GM12872 (cell line): ENCODE data around the gene MYADML2.

Experiments
- TF ChIP-seq, protein P1 (sequence below): IDR thresholded peaks from 3 replicates; pipeline ENCODE4 v1.5.1; 2011; ENCODE audit warnings: low read depth, mild to moderate bottlenecking, low read length, moderate library complexity; ENCODE audit not compliant: insufficient read depth

Gene MYADML2

DNA sequence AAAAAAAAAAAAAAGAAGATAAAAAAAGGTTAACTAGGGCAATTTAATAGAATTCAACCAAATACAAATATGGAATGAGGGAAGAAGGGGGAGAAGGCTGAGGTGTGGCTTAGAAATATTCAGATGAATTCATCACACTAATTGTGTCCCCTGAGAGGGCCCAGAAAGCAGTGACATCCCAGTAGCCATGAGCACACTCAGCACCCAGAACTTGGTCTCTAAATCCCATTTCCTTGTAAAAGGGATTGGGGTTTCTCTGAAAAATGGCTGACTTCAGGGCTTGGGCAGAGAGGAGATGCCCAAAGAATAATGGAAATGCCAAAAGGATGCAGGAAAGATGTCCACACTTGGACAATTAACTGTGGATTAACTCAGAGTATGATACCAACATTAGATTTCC, 26.4 kb upstream of the MYADML2 start:
- TF ChIP-seq, protein P1, sequence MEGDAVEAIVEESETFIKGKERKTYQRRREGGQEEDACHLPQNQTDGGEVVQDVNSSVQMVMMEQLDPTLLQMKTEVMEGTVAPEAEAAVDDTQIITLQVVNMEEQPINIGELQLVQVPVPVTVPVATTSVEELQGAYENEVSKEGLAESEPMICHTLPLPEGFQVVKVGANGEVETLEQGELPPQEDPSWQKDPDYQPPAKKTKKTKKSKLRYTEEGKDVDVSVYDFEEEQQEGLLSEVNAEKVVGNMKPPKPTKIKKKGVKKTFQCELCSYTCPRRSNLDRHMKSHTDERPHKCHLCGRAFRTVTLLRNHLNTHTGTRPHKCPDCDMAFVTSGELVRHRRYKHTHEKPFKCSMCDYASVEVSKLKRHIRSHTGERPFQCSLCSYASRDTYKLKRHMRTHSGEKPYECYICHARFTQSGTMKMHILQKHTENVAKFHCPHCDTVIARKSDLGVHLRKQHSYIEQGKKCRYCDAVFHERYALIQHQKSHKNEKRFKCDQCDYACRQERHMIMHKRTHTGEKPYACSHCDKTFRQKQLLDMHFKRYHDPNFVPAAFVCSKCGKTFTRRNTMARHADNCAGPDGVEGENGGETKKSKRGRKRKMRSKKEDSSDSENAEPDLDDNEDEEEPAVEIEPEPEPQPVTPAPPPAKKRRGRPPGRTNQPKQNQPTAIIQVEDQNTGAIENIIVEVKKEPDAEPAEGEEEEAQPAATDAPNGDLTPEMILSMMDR = no peak

DNA sequence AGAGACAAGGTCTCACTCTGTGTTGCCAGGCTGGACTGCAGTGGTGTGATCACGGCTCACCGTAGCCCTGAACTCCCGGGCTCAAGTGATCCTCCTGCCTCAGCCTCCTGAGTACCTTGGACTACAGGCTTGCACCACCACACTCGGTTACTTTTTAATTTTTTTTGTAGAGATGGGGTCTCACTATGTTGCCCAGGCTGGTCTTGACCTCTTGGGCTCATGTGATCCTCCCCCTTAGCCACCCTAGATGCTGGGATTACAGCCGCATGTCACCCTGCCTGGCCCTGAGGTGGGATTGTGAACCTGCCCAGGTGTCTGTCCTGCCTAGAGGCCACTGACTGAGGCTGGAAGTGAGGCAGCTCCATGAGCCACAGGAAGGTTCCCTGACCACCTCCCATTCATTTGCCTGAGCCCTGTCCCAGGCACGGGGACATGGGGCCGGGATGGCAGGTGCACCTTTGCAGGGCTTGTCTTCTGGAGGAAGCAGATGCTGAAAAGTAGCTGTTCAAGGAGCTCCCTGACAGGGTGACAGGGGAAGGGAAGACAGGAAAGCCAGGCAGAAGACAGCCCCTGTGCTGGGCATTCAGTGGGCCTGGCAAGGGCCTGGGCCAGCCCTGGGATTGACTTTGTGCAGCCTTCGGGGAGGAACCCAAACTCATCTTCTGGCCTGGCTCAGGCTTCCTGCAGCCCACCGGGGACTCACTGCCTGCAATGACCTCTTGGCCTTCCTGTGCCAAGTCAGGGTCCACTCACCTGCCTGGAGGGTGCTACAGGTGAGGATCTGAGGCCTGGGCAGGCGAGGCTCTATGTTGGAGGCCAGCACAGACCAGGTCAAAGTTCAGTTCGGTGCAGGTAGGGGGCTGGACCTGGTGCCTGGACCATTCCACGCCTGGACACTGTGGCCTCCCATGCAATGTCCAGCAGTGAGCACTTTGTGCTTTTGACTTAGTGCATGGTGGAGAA, 22.1 kb upstream of the MYADML2 start:
- TF ChIP-seq, protein P1 = no peak

DNA sequence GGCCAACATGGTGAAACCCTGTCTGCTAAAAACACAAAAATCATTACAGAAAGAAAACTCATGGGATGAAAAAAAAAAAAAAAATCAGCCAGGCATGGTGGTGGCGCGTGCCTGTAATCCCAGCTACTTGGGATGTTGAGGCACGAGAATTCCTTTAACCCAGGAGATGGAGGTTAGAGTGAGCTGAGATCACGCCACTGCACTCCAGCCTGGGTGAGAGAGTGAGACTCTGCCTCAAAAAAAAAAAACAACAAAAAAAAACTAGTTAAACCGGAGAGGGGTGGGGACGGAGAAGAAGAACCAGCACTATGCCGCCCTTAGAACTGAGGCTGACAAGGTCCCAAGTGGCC, 21.3 kb upstream of the MYADML2 start:
- TF ChIP-seq, protein P1 = no peak

DNA sequence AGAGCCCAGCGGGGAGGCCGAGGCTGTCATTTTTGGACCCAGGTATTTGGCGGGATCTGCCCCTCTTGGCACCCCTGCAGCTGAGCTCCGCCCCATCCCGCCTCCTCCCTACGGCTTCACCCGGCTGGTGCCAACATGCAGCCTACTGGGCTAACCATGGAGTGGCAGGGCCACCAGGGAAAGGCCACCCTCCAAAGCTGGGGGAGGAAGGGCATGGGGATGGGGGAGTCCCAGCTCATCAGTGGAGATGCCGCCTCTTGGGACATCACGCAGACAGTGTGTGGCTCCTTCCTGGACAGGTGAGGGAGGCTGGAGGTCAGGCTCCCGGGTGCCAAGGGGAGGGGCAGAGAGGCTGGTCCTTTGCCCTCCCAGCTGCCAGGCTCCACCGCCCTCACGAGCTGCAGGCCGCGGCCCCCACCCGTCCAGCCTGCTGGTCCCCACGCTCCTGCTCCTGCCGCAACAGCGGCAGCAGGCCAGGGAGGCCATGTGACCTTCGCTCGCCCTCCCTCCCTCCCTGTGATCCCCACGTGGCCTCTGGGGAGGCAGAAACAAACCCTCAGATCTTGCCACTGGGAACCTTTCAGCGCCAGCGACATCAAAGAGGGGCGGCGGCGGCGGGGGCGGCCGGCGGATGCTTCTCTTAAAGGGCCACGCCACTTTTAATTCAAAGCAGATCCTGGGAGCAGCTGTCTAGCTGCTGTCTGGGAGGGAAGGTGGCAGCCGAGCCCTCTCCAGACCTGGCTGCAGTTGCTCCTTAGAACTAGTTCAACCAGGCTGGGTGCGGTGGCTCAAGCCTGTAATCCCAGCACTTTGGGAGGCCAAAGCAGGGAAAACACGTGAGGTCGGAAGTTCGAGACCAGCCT, 20.7 kb upstream of the MYADML2 start:
- TF ChIP-seq, protein P1 = no peak

DNA sequence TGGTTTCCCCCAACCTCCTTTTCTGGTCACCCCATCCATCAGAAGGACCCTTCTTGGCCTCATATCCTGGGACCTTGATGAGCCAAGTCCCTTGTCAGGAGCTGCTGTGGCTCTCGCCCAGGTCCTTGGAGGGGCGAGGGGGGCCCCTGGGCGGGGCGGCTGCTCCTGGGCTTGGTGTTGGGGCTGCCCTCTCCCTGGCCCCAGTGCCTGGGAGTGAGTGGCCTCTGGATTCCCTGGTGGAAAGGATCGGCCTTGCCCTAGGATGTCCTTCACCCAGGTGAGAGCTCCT, 20.2 kb upstream of the MYADML2 start:
- TF ChIP-seq, protein P1 = no peak

DNA sequence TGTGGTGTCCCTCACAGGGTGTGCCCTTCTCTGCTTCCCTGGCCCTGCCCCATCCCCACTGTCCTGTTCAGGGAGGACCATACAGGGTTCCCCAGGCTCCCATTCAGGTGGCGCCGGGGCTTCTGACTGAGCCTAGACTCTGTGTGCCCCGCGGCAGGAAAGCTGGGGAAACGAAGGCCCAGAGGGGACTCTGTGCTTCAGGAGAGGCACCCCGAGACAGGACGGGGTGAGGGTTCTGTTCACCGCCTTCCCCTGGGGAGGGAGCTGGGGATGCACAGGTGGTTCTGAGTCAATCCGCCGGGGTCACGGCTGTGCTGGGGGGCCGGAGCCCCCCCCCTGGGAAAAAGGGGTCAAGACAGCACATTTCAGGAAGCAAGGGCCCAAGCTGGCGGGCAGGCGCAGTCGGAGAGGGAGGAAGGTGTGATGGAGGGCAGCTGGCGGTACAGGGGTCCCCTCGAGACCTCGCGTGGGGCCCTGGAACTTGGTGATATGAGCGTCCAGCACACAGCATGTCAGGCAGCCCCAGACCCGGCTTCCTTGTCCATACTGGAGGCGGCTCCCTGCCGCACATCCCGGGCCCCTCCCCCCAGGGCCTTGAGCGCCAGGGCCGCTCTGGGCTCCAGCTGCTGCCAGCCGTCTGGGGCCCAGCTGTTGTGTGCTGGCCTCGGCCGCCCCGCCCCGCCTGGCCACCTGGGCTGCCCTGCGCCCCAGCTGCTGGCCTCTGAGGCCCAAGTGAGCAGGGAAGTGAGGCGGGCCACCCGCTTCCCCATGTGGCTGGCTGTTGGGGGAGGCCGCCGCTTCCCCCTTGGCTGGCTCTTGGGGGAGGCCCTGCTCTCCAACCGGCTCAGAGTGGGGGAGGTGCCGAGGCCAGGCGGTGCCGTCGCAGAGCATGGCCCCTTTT, 19.6 kb upstream of the MYADML2 start:
- TF ChIP-seq, protein P1 = no peak
